Measurements from ENCODE around the gene SHD.
"Not testable (repeated sequence)": the region's sequence is repeated elsewhere in the genome, so short reads cannot be mapped to it uniquely, and the experiment has no call there.

SHD gene

DNA sequence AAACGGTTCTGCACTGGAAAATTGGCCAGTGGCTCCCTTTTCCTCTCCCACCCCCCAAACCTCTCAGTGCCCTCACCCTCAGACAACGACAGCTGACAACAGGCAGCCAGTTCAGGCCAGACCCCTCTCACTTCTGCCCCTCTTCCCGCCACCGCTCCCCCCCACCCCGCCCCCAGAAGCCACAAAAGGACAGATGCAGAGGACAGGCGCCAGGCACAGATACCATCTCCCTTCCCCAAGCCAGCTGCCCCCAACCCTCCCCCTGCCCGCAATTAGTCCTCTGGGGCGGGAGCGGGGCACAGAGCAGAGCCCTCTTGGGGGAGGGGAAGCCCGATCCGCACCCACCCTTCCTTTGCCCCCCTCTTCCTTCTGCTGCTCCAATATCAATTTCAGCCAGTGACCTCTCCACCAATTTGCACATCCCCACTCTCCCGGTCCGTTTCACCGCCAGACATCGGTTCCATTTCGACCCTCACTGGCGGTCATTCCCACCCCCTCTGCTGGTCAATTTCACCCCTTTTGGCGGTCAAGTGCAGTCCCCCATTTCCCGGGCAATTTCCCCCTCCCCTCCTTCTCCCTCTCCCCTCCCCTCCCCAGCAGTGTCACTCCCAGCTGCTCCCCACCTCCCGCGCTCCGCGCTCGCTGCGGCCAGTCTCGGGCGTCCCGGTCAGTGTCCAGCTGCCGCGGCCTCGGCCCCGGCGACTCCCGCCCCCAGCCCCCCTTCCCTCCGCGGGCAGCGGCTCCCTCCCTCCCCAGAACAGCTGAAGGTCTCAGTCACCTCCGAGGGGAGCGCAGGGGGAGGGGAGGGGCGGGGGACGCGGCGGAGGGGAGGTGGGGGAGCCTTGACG lies at the start of gene SHD:
TSS of gene SHD (plus strand) at position 848 of the 848 bp plus-strand sequence. CDS start 798 bp downstream, outside the sequence.
- DNase-seq (ENCODE audit: low spot score) = no peak

DNA sequence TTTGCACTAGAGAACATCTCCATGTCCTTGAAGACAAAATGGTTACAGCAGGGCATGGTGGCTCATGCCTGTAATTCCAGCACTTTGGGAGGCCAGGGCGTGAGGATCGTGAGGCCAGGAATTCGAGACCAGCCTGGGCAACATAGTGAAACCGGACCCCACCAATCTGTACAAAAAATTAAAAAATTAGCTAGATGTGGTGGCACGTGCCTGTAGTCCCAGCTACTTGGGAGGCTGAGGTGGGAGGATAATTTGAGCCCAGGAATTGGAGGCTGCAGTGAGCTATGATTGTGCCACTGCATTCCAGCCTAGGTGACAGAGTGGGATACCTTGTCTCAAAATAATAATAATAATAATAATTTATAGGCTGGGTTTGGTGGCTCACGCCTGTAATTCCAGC lies 48.8 kb upstream of the SHD start:
- not testable (repeated sequence) for DNase-seq (ENCODE audit: low spot score)

DNA sequence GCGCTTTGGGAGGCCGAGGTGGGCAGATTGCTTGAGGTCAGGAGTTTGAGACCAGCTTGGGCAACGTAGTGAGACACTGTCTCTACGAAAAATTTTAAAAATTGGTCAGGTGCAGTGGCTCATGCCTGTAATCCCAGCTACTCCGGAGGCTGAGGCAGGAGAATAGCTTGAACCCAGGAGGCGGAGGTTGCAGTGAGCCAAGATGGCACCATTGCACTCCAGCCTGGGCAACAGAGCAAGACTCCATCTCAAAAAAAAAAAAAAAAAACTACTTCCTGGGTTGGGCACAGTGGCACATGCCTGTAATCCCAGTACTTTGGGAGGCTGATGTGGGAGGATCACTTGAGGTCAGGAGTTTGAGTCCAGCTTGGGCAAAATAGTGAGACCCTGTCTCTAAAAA lies 47.5 kb upstream of the SHD start:
- DNase-seq (ENCODE audit: low spot score) = not testable (repeated sequence)

DNA sequence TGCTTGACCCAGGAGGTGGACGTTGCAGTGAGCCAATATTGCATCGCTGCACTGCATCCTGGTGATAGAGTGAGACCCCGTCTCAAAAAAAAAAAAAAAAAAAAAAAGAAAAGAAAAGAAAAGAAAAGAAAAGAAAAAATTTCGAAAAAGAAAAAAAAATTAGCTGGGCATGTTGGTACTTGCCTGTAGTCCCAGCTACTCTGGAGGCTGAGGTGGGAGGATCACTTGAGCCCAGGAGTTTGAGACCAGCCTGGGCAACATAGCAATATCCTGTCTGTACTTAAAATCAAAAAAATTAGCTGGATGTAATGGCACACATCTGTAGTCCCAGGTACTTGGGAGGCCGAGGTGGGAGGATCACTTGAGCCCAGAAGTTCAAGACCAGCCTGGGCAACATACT lies 46.9 kb upstream of the SHD start:
- not testable (repeated sequence) for DNase-seq (ENCODE audit: low spot score)

DNA sequence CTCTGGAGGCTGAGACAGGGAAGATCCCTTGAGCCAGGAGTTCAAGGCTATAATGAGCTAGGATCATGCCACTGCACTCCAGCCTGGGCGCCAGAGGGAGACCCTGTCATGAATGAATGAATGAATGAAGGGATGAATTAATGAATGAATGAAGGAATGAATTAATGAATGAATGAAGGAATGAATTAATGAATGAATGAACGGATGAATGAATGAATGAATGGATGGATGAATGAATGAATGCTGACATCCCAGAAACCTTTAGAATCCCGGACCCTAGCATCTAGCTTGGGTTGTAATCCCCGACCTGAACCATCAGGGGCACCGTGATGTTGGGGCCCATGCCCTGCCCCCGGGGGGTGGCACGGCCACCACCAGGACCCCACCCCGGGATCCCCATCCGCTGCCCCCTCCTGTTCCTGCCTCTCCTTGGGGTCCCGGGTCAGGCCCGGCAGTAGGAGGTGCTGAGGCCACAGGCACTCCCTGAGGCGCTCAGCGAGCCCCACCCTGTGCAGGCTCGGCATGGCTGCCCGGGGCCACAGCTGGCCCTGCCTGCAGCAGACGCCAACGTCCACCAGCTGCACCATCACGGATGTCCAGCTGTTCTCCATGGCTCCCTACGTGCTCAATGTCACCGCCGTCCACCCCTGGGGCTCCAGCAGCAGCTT lies 46.3 kb upstream of the SHD start:
- DNase-seq (ENCODE audit: low spot score) = peak; percentile 39

DNA sequence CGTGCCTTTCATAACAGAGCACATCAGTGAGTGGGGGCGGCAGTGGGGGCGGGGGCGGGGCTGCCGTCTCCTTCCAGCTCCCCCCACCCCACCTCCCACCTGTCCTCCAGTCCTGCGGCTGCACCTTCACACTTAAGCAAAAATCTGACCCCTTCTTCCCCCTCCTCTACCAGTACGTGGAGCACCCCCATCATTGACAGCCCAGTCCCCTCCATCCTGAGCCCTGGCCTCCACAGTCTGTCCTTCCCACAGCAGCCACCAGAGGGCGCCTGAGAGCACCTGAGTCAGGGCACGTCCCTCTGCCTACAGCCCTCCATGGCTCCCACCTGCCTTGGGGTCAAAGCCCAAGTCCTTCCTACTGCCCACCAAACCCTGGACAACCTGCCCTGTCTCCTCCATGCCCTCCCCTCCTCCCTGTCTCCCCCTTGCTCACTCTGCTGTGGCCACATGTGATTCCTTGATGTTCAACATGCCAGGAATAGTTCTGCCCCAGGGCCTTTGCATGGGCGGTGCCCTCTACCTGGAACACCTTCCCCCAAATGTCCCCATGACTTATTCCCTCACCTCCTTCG lies 45.7 kb upstream of the SHD start:
- no peak for DNase-seq (ENCODE audit: low spot score)

DNA sequence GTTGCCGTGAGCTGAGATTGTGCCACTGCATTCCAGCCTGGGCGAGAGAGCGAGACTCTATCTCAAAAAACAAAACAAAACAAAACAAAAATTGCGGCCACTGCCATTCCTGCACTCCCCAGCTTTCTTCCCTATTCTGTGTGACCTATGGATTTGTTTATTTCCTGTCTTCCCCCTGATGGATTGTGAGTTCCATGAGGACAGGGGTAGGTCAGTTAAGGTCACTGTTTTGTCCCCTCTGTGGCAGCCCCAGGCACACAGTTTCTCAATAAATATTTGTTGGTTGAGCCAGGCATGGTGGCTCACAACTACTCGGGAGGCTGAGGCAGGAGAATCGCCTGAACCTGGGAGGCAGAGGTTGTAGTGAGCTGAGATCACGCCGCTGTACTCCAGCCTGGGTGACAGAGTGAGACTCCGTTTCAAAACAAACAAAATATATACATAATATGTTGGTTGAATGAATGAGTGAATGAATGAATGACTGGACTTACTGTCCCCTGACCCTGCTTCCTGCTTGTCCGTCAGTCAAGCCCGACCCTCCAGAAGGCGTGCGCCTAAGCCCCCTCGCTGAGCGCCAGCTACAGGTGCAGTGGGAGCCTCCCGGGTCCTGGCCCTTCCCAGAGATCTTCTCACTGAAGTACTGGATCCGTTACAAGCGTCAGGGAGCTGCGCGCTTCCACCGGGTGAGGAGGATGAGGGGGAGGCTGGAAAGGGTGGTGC lies 44.8 kb upstream of the SHD start:
- DNase-seq (ENCODE audit: low spot score) = no peak

- no peak for DNase-seq (ENCODE audit: low spot score)
These were observed 44.2 kb upstream of the SHD start for GRCh38 chr19:4234862-4235201.

GRCh38 chr19:4237510-4237909 lies 41.6 kb upstream of the SHD start:
- not testable (repeated sequence) for DNase-seq (ENCODE audit: low spot score)

DNA sequence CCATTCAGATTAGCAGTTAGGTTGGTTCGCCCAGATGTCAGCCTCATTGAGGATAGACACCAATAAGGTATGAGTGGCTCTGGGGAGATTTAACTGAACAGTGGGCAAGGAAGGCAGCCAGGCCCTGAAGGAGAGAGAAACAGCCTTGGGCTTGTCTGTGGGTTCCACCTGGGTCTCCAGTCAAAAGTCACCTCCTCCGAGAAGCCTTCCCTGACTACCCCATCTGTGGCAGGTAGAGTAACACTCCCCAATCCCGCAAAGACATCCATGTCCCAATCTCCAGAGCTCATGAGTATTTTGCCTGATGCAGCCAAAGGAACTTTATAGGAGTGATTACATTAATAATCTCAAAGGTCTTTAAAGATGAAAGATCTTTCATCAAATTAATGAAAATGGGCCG lies 40.2 kb upstream of the SHD start:
- DNase-seq (ENCODE audit: low spot score) = no peak

GRCh38 chr19:4241824-4242430 lies 37.1 kb upstream of the SHD start:
- DNase-seq (ENCODE audit: low spot score) = no peak

DNA sequence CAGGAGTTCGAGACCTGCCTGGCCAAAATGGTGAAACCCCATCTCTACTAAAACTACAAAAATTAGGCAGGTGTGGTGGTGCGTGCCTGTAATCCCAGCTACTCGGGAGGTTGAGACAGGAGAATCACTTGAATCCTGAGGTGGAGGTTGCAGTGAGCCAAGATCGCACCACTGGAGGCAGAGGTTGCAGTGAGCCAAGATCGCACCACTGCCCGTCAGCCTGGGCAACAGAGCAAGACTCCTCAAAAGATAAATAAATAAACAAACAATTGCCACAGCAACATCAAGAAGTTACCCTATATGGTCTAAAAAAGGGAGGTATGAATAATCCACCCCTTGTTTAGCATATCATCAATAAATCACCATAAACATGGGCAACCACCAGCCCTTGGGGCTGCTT lies 33.1 kb upstream of the SHD start:
- DNase-seq (ENCODE audit: low spot score) = not testable (repeated sequence)

- DNase-seq (ENCODE audit: low spot score) = peak; percentile 98
These were observed 32.1 kb upstream of the SHD start, which contains the start of gene YJU2 for GRCh38 chr19:4246767-4247593. TSS of gene YJU2 (plus strand) at chr19:4247080. CDS start at chr19:4247147, 67 bp downstream.

DNA sequence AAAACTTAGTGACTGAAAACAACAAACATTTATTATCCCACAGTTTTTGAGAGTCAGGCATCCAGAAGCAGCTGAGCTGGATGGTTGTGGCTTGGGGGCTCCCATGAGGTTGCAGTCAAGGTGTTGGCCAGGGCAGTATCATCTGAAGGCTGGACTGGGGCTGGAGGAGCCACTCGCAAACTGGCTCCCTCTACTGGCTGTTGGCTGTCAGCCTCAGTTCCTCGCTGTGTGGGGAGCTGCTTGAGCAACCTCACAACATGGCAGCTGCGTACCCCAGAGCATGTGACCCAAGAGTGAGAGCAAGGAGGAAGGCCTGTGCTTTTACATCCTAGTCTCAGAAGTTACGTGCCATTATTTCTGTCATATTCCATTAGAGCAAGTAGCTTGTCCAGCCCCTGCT lies 22.5 kb upstream of the SHD start:
- no peak for DNase-seq (ENCODE audit: low spot score)

DNA sequence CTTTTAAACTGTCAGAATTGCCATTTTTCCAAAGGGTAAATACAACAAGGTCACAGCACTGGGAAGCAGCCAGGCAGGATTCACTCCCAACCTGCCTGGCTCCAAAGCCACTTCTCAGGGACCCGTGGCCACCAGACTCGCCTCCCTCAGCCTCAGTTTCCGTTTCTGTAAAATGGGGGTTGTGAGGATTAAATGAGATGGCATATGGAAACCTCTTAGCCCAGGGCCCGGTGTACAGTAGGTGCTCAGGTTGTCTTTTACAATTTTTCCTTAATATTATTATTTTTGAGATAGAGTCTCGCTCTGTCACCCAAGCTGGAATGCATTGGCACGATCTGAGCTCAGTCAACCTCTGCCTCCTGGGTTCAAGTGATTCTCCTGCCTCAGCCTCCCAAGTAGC lies 22.0 kb upstream of the SHD start:
- no peak for DNase-seq (ENCODE audit: low spot score)

DNA sequence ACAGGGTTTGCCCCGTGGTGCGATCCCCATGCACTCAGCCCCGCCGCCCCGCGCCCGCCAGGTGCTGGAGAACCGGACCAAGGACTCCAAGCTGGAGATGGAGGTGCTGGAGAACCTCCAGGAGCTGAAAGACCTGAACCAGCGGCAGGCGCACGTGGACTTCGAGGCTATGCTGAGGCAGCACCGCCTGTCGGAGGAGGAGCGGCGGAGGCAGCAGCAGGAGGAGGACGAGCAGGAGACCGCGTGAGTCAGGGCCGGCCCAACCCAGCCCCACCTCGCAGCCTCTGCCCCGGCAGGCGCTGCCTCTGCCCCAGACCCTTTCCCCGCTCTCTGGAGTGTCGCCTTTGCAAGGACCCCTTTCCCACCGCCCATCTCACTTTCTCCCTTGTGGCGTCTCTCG lies 20.9 kb upstream of the SHD start:
- no peak for DNase-seq (ENCODE audit: low spot score)

DNA sequence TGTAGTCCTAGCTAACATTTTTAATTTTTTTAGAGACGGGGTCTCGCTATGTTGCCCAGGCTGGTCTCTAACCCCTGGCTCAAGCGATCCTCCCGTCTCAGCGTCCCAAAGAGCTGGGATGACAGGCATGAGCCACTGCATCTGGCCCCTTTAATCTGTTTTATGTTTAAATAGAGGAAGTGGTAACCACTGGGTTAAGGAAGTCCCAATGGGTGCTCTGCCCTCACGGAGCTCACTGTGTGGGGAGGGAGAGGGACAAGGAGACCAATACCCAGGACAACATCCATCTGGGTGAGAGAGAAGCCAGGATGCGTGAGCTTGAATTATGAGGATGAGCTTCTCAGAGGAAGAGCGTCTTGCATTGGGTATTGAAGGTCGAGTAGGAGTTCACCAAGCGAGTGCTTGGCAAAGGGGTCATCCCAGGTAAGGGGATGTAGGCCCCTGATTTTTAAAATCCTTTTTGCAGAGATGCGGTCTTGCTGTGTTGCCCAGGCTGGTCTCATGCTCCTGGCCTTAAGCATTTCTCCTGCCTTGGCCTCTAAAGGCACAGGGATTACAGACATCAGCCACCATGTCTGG lies 18.4 kb upstream of the SHD start:
- DNase-seq (ENCODE audit: low spot score) = no peak

GRCh38 chr19:4264812-4265211 lies 14.3 kb upstream of the SHD start:
- DNase-seq (ENCODE audit: low spot score) = no peak

GRCh38 chr19:4266253-4267000 lies 12.6 kb upstream of the SHD start:
- DNase-seq (ENCODE audit: low spot score) = no peak
